Omental fat pad (tissue), 4 donors: ENCODE data around the gene OSBP2. TPM values are rescaled to one million over a fixed set of nuclear protein-coding genes. Genes with fewer than 3 reads are reported as not detected.

Source experiments
- ATAC-seq: fragments of 150-250 bp; one replicate; pipeline ENCODE4 v1.9.1; 2016; ENCODE audit warnings: mild to moderate bottlenecking, moderate library complexity; ENCODE audit not compliant: low FRiP score
- DNase-seq: peaks from one replicate; pipeline ENCODE4 v3.0.0-alpha.2; 2019; ENCODE audit warnings: low spot score
- total RNA-seq, 4 donors: library from RNA; depleted of rRNA; stranded (reverse); fragments of >200 nt; gene quantifications; one replicate each; pipeline ENCODE4 v1.1.0, GENCODE V29; 2016
- TF ChIP-seq, protein P1 (sequence below), 3 donors: fragments of 450-650 bp; IDR thresholded peaks; one replicate each; pipeline ENCODE4 v1.5.1; 2016 to 2017; ENCODE audit warnings: antibody characterized with exemption in 3 of 3, mild to moderate bottlenecking in 3 of 3, moderate library complexity in 2 of 3

OSBP2 gene
- total RNA-seq, 4 donors from 2014 or later = 1.3 to 7.4 (median 4.4) TPM

DNA sequence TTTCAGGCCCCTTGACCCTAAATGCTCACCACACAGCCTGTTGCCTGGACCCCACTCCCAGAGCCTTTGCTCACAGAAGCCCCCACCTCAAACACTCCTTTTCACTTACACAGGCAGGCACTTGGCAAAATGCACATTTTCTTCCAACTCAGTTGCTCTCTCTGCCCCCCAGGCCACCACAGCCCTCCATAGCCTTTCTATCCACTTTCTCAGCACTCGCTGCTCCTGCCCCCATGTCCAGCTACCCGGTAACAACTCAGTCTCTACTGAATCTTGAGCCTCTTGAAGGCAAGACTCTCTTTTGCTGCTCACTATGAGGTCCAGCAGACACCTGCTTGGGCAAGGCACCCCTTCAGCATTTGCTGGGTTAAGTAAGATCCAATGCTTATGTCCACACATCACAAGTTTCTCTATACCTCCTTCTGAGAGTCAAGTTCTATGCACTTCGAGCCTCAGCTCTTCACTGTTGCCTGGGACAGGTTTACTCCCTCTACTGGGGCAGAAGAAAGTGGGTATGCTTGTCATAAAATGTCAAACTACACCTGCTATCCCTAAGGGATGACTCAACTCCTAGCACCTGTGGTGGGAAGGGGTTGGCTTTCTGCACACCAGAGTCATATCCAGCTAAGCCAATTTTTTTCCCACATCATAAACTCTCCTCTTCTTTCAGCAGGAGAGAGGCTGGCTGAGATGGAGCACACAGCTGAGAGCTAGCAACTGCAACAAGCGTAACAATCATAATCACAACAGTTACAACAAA lies 237.0 kb downstream of the OSBP2 start:
- ATAC-seq = no peak
- TF ChIP-seq, protein P1, sequence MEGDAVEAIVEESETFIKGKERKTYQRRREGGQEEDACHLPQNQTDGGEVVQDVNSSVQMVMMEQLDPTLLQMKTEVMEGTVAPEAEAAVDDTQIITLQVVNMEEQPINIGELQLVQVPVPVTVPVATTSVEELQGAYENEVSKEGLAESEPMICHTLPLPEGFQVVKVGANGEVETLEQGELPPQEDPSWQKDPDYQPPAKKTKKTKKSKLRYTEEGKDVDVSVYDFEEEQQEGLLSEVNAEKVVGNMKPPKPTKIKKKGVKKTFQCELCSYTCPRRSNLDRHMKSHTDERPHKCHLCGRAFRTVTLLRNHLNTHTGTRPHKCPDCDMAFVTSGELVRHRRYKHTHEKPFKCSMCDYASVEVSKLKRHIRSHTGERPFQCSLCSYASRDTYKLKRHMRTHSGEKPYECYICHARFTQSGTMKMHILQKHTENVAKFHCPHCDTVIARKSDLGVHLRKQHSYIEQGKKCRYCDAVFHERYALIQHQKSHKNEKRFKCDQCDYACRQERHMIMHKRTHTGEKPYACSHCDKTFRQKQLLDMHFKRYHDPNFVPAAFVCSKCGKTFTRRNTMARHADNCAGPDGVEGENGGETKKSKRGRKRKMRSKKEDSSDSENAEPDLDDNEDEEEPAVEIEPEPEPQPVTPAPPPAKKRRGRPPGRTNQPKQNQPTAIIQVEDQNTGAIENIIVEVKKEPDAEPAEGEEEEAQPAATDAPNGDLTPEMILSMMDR (IDR thresholded peaks at IDR 0.05) = no peak
- no peak for DNase-seq

DNA sequence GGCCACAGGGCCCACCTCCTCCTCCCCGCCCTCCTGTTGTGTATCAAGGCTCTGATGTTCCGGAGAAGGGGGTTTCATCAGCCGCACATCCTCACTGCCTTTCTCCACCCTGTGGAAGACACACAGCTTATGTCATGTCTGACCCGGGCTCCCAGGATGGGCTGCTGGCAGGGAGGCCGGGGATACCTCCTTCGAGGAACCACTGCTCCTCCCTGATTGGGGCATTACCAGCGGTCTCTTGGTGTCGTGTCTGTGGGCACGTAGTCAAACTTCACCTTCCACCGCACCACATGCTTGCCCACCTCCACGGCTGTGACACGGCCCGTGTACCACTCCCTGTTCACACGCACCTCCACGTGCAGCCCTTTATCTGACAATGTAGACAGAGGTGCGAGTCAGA lies 238.0 kb downstream of the OSBP2 start:
- TF ChIP-seq, protein P1 (IDR thresholded peaks at IDR 0.05) = no peak
- no peak for ATAC-seq
- no peak for DNase-seq

DNA sequence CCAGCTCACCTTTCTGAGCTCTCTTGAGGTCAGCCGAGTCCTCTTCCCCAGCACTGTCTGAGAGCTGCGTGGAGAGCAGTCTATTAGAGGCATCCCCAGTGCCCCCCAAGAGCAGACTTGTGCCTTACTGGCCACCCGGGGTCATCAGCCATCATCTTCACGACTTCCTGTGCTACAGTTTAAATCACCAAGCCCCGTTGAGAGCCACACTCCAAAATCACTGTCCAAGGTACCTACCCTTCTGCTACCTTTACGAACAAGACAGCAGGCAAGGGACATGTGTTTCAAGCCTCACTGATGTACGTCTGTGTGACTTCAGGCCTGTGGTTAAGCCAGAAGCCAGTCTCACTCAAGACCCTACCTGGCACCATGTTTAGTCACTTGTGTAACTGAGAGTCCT lies 238.8 kb downstream of the OSBP2 start:
- ATAC-seq (no peak), DNase-seq (no peak)
- TF ChIP-seq, protein P1 (IDR thresholded peaks at IDR 0.05) = no peak

- ATAC-seq (no peak), DNase-seq (no peak)
- TF ChIP-seq, protein P1 (IDR thresholded peaks at IDR 0.05) = no peak
These were observed 239.4 kb downstream of the OSBP2 start for GRCh38 chr22:30934053-30934452.

DNA sequence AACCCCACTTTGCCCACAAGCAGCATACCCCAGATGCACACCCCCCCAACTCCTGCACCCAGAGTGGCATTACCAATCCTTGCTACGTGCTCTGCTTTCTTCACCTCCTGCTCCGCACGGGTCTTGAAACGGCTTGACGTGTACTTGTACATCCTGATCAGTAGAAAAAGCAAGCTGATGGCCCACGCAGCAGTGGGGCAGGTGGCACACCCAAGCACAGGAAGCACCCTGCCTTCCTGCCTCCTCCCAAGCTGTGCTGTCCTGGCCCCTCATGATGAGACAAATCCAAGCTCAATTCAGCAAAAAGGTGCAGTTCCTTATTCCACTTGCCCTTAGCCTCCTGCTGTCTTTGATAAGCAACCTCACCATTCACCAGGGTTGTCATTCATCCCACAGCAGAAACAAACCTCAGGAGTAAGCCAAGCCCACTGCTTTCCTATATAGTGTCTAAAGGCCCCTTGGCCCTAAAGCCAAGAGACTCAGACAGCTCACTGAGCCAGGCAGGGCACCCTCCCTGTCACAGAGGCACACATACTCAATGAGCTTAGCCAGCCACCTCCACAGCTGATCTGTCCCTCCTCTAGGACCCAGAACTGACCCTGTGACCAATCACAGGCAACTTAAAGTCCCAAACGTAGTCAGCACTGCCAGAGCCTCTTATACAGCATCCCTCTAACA lies 246.2 kb downstream of the OSBP2 start:
- ATAC-seq = no peak
- TF ChIP-seq, protein P1 (IDR thresholded peaks at IDR 0.05) = no peak
- no peak for DNase-seq

DNA sequence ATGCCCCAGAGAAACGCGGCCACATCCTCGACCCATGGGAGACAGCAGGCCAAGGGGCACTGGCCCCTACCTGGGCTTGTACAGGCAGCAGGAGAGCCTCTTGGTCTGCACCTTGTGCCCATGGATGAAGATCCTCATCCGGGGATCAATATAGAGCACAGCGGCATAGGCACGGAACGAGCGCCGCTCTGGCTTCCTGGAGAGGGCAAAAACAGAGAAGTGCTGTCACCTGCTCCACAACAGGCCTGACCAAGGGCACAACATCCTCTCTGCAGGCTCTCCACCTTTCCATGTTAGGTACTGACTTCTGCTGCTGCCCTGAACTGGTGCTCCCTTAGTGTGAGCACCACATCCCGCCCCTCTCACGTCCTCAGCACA lies 246.7 kb downstream of the OSBP2 start:
- ATAC-seq (no peak), DNase-seq (no peak)
- TF ChIP-seq, protein P1 (IDR thresholded peaks at IDR 0.05) = no peak

GRCh38 chr22:30943368-30943767 lies 248.7 kb downstream of the OSBP2 start:
- no peak for DNase-seq
- TF ChIP-seq, protein P1 (IDR thresholded peaks at IDR 0.05) = no peak
- no peak for ATAC-seq
